GM21786 (cell line): ENCODE measurements around the gene FAM193A.
"Not testable (repeated sequence)": the region's sequence is repeated elsewhere in the genome, so short reads cannot be mapped to it uniquely, and the experiment has no call there.

ENCODE experiments used
- ATAC-seq: cut with Tn5 transposase; IDR thresholded peaks from one replicate; pipeline ENCODE4 v1.9.1; 2021; ENCODE audit not compliant: unreplicated experiment

FAM193A gene

DNA sequence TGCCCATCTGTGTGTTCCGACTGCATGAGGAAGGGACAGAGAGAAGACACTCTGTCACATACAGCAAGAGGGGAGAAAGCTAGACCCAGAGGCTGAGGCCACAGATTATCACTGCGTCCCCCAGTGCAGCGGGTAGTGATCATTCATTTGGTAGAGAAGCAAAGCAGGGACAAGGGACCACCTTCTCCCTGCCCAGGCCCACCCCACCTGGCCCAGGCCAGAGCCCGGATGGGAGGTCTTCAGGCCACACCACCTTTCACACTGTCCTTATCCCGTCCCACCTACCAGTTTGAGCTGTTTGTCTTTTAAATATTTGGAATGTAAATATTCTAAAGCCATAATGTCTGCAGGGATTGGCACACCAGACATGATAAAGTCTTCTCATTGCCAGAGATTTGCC, 209.1 kb downstream of the FAM193A start:
- no peak for ATAC-seq

- peak; percentile 92 for ATAC-seq
Measured at GRCh38 chr4:2745981-2746806, 209.7 kb downstream of the FAM193A start.

DNA sequence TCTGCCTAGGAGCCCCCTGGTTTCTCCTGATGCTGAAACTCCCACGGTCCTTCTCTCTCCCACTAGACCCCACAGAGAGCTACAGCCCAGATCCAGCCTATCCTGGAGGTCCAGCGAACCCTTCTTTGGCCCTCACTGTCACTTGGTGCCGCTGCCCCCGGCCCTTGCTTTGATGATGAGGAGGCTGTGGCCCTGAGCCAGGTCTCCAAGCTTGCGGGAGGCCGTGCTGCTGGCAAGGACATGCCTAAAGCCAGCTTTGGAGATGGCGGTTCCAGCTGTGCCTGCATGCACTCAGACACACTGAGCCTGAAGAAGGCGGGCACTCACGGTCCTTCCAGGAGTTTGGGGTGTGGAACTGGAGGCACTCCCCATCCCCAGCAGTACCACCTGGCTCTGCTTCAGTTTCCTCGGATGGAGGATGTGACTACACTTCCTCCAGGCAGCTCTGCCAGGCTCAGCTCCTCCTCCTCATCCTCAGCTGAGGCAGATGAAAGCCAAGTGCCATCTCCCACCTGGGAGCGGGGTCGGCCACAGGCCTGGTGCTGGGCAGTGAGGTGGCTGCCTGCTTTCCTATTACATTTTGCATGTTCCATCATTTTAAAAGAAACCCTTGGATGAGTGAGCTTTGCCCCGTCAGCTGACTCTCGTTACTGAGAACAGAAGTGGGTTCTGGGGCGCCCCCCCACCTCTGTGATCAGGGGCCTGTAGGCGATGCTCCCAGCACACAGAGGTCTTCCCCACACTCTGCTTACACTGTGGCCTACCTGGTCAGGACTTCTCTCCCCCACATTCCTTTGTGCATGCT, 210.6 kb downstream of the FAM193A start:
- ATAC-seq: no peak

- ATAC-seq: no peak
Measured at GRCh38 chr4:2750719-2751605, 214.5 kb downstream of the FAM193A start.

DNA sequence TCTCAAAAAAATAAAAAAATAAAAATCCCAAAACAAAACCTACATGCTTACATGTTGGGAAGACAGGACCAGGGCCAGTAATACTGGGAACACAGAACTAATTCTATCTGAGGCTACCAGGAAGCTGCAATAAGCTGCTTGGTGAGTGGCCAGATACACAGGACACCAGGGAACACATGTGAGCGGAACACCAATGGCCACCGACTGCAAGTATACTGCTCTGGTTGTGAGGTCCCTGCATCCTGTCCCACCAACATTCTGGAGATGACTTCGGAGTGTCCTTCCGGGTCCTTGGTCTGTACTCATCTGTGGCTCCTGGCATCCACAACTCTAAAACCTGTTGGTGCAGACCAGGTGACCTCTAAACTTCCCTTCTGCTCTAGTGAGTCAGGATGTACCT, 217.0 kb downstream of the FAM193A start:
- no peak for ATAC-seq

- no peak for ATAC-seq
Measured at GRCh38 chr4:2754848-2755819, 218.7 kb downstream of the FAM193A start.

- ATAC-seq: peak; percentile 56
Measured at GRCh38 chr4:2755821-2756690, 219.6 kb downstream of the FAM193A start, which contains the start of gene TNIP2. TNIP2 (minus strand) TSS chr4:2756336; CDS start chr4:2756289, 47 bp downstream.

DNA sequence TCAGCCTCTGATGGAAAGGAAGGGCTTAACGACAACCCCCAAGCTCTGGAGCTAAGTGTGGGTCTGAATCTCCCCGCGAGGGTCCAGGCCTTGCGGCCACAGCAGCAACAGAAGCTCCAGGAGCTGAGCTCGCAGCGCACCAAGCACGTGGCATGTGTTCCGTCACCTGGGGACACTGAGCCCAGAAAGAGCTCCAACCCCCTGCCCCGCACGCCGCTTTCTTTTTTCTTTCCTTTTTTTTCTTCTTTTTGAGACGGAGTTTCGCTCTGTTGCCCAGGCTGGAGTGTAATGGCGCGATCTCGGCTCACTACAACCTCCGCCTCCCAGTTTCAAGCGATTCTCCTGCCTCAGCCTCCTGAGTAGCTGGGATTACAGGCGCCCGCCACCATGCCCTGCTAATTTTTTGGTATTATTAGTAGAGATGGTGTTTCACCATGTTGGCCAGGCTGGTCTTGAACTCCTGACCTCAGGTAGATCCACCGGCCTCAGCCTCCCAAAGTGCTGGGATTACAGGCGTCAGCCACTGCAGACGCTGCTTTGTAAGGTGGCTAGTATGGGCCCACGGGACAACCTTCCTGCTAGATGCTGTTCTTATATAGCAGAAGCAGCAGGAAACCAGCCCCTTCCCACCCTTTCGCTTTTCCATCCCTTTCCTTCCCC, 220.4 kb downstream of the FAM193A start:
- no peak for ATAC-seq

- ATAC-seq: no peak
Measured at GRCh38 chr4:2757426-2757825, 221.0 kb downstream of the FAM193A start.

- no peak for ATAC-seq
Measured at GRCh38 chr4:2761035-2761923, 224.8 kb downstream of the FAM193A start.

DNA sequence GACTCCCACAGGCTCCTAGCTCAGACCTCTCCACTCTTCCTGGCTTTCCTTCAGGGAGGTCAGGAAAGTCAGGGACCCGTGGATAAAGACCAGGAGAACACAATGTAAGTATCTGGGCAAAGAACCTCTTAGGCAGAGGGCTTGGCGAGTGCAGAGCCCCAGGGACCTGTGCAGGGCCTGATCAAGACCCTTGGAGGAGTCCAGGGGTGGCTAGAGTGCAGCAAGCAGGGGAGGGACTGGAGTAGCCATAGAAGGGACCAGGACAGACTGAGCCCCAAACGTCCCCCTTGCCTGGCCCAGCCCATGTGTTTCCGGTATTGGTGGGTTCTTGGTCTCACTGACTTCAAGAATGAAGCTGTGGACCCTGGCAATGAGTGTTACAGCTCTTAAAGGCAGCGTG, 225.6 kb downstream of the FAM193A start:
- ATAC-seq: no peak

- not testable (repeated sequence) for ATAC-seq
Measured at GRCh38 chr4:2762486-2763370, 226.3 kb downstream of the FAM193A start.

DNA sequence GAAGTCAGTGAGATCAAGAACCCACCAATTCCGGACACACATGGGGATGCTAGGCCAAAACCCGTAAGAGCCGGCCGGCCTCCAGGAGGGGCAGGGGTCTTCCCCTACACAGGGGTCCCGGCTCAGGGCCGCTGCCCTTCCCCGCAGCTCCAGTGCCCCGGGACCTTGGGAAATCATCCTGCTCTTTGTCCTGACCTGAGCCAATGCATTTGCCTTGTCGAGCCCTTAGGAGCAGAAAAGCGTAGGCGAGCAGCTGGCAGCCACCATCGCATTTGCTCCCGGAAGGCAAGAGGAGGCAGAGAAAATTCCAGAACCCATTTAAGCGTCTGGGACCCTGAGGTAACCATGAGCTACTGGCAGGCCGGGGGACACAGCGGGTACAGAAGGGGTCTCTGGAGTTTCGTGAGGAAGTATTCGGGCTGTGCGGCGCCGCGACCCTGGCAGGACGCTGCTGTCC, 227.1 kb downstream of the FAM193A start:
- no peak for ATAC-seq

DNA sequence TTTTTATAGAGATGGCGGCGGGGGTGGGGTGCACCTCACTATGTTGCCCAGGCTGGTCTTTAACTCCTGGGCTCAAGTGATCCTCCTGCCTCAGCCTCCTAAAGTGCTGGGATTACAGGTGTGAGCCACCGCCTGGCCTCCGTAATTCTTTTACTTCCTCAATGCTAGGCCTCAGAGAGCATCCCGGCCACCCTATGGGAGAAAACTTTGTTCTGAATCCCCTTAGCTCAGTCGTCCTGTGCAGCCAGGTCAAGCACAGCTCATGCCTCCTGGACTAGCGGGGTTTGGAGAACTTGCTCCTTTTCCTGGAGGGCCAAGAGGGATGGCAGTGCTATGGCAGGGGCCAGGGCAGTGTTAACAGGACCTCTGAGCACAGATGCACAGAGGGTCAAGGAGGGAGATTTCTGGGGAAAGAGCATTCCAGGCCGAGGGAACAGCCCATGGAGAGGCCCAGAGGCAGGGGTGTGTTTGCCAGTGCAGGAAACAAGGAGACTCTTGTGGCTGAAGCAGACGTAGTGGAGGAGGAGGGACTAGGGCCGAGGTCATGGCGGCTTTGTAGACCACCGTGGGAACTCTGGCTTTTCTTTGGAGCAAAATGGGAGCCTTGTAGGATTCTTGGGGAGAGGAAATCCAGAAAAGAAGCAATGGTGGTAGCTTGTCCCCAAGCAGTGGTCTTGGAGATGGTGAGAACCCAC, 229.5 kb downstream of the FAM193A start:
- no peak for ATAC-seq

DNA sequence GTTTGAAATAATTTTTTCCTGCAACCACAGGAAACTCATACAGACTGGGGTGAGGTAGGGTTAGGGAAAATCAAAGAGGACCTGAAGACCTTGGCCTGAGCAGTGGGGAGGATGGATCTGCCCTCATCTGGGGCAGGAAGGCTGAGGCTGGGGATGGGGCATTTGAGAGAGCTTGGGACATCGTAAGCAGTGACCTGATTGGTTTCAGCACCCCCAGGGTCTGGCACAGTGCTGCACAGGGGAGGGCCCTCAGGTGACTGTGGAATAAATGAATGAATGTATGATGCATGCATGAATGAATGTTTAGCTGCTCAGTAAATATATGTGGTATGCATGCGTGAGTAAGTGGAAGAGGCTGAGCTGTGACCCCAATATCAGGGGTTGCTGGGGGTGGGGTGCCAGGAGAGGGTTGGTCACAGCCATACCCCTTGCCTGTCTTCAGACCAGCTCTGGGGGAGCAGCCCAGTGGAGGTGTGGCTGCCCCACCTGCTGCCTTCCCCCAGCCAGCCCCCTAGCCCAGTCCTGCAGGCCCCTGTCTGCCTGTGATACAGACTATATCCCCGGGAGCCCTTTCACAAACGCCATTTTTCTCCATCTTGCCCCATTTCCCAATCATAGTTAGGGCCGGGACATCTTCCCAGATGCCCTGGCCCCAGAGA, 230.7 kb downstream of the FAM193A start:
- ATAC-seq: no peak
